ENCODE results near the gene SDC3. TPM values are rescaled to one million over a fixed set of nuclear protein-coding genes. Genes with fewer than 3 reads are reported as not detected.
A peak's percentile ranks its signal among the peaks of the same experiment; 100 is the strongest.

SDC3 gene
- total and polyA plus RNA-seq, 4 donors = 21.2 to 41.8 (median 23.7) TPM

- Histone ChIP-seq H3K36me3 (ENCODE audit: control insufficient read depth in 4 of 4, insufficient read depth in 4 of 4, low read length in 4 of 4) (no peaks in the 10 kb centered on the region), H3K9me3 (ENCODE audit: control insufficient read depth in 4 of 4, insufficient read depth in 3 of 4, low read length in 3 of 4) (peaks cover 0 to 2% (median 0%) of the 10 kb centered on the region in 4 donors), H3K27ac (ENCODE audit: low read depth in 1 of 2, low read length in 1 of 2) (peak overlapping the region in 1 of 2 donors; percentile 23), H3K4me3 (no peak overlapping the region), H3K27me3 (ENCODE audit: control insufficient read depth in 3 of 3, insufficient read depth in 3 of 3, low read length in 2 of 3) (no peaks in the 10 kb centered on the region), H3K9ac (ENCODE audit: insufficient read depth in 1 of 2, low read length in 2 of 2) (no peak overlapping the region), H3K4me1 (ENCODE audit: control insufficient read depth in 5 of 5, insufficient read depth in 5 of 5, low read length in 5 of 5) (peaks cover 0 to 42% (median 37%) of the 10 kb centered on the region in 5 donors)
- ATAC-seq (ENCODE audit: insufficient read depth, low FRiP score) (no peak), DNase-seq (no peak)
- TF ChIP-seq CTCF (IDR thresholded peaks at IDR 0.05; ENCODE audit: control extremely low read depth, extremely low read depth) = no peak
- WGBS, 2 donors = 69 to 94% methylated on average over 1 of the region's 1 CpG
Observed at GRCh38 chr1:30904962-30905335, 3.6 kb downstream of the SDC3 start.

- Histone ChIP-seq H3K36me3 (ENCODE audit: control insufficient read depth in 4 of 4, insufficient read depth in 4 of 4, low read length in 4 of 4) (no peaks in the 10 kb centered on the region), H3K9me3 (ENCODE audit: control insufficient read depth in 4 of 4, insufficient read depth in 3 of 4, low read length in 3 of 4) (peaks cover 0 to 2% (median 0%) of the 10 kb centered on the region in 4 donors), H3K27me3 (ENCODE audit: control insufficient read depth in 3 of 3, insufficient read depth in 3 of 3, low read length in 2 of 3) (no peaks in the 10 kb centered on the region), H3K9ac (ENCODE audit: insufficient read depth in 1 of 2, low read length in 2 of 2) (no peak overlapping the region), H3K4me3 (no peak overlapping the region), H3K4me1 (ENCODE audit: control insufficient read depth in 5 of 5, insufficient read depth in 5 of 5, low read length in 5 of 5) (peaks cover 0 to 41% (median 37%) of the 10 kb centered on the region in 5 donors), H3K27ac (ENCODE audit: low read depth in 1 of 2, low read length in 1 of 2) (peak overlapping the region in 1 of 2 donors; percentile 23)
- no peak for TF ChIP-seq CTCF (IDR thresholded peaks at IDR 0.05; ENCODE audit: control extremely low read depth, extremely low read depth)
- no peak for ATAC-seq (ENCODE audit: insufficient read depth, low FRiP score)
- WGBS, 2 donors = 71 to 77% methylated on average over 11 of the region's 11 CpGs
- DNase-seq = no peak
Observed at GRCh38 chr1:30904191-30904961, 4.2 kb downstream of the SDC3 start.

- no peak overlapping the region for H3K9ac ChIP-seq (ENCODE audit: insufficient read depth in 1 of 2, low read length in 2 of 2)
- H3K27me3 ChIP-seq (ENCODE audit: control insufficient read depth in 3 of 3, insufficient read depth in 3 of 3, low read length in 2 of 3) = no peaks in the 10 kb centered on the region
- 84 to 86% methylated on average over 8 of the region's 8 CpGs for WGBS, 2 donors
- DNase-seq (peak; percentile 42 to 55 (median 46)), ATAC-seq (ENCODE audit: insufficient read depth, low FRiP score) (no peak)
- H3K4me3 ChIP-seq = no peak overlapping the region
- TF ChIP-seq CTCF (IDR thresholded peaks at IDR 0.05; ENCODE audit: control extremely low read depth, extremely low read depth) = no peak
- peaks cover 0 to 39% (median 33%) of the 10 kb centered on the region in 5 donors for H3K4me1 ChIP-seq (ENCODE audit: control insufficient read depth in 5 of 5, insufficient read depth in 5 of 5, low read length in 5 of 5)
- H3K36me3 ChIP-seq (ENCODE audit: control insufficient read depth in 4 of 4, insufficient read depth in 4 of 4, low read length in 4 of 4) = no peaks in the 10 kb centered on the region
- peak overlapping the region in 1 of 2 donors; percentile 69 for H3K27ac ChIP-seq (ENCODE audit: low read depth in 1 of 2, low read length in 1 of 2)
- H3K9me3 ChIP-seq (ENCODE audit: control insufficient read depth in 4 of 4, insufficient read depth in 3 of 4, low read length in 3 of 4) = peaks cover 0 to 2% (median 0%) of the 10 kb centered on the region in 4 donors
Observed at GRCh38 chr1:30903343-30904034, 5.1 kb downstream of the SDC3 start.

Measured in lung (tissue), 12 donors.